ENCODE measurements around the gene NCOA5.

Gene NCOA5

GRCh38 chr20:46035713-46036112 lies 54.0 kb downstream of the NCOA5 start:
- DNase-seq: no peak

- DNase-seq: no peak
These were observed 54.5 kb downstream of the NCOA5 start for GRCh38 chr20:46035253-46035652.

GRCh38 chr20:46034039-46034438 lies 55.7 kb downstream of the NCOA5 start:
- DNase-seq: no peak

GRCh38 chr20:46031701-46032254 lies 58.0 kb downstream of the NCOA5 start:
- no peak for DNase-seq

GRCh38 chr20:46031014-46031569 lies 58.7 kb downstream of the NCOA5 start:
- DNase-seq: no peak

- no peak for DNase-seq
These were observed 59.3 kb downstream of the NCOA5 start for GRCh38 chr20:46030284-46031013.

- DNase-seq: no peak
These were observed 60.9 kb downstream of the NCOA5 start, which contains the start of gene SLC12A5 for GRCh38 chr20:46028772-46029371. TSS of gene SLC12A5 (plus strand) at chr20:46029215. CDS start at chr20:46029345, 130 bp downstream.

GRCh38 chr20:46028110-46028509 lies 61.7 kb downstream of the NCOA5 start:
- no peak for DNase-seq

GRCh38 chr20:46027245-46027853 lies 62.4 kb downstream of the NCOA5 start:
- peak; percentile 69 to 81 (median 78) for DNase-seq

- no peak for DNase-seq
These were observed 64.4 kb downstream of the NCOA5 start for GRCh38 chr20:46025376-46025783.

- DNase-seq: no peak
These were observed 65.8 kb downstream of the NCOA5 start for GRCh38 chr20:46023999-46024398.

- no peak for DNase-seq
These were observed 66.6 kb downstream of the NCOA5 start for GRCh38 chr20:46023148-46023484.

- DNase-seq: peak; percentile 52 to 86 (median 62)
These were observed 67.2 kb downstream of the NCOA5 start for GRCh38 chr20:46022411-46023147.

GRCh38 chr20:46021361-46022359 lies 68.1 kb downstream of the NCOA5 start:
- peak; percentile 36 to 57 (median 46) for DNase-seq

GRCh38 chr20:46020555-46020954 lies 69.2 kb downstream of the NCOA5 start:
- no peak for DNase-seq

- DNase-seq: peak in 1 of 4 experiments; percentile 11
These were observed 71.2 kb downstream of the NCOA5 start for GRCh38 chr20:46018611-46019010.

- peak in 3 of 4 experiments; percentile 37 to 51 (median 49) for DNase-seq
These were observed 71.7 kb downstream of the NCOA5 start for GRCh38 chr20:46018112-46018511.

- DNase-seq: no peak
These were observed 72.5 kb downstream of the NCOA5 start for GRCh38 chr20:46017272-46017671.

- DNase-seq: no peak
These were observed 75.0 kb downstream of the NCOA5 start for GRCh38 chr20:46014517-46015396.

Measured in suppressor macrophage (primary cell).